Measurements from ENCODE around the gene NPIPB2. TPM values are rescaled to one million over a fixed set of nuclear protein-coding genes. Genes with fewer than 3 reads are reported as not detected.
"Not testable (repeated sequence)": the region's sequence is repeated elsewhere in the genome, so short reads cannot be mapped to it uniquely, and the experiment has no call there.

NPIPB2 gene
- total RNA-seq, 1 donor from 2014 or later, result 5.2 TPM

- not testable (repeated sequence) for ATAC-seq; DNase-seq (ENCODE audit: low spot score)
Measured at GRCh38 chr16:11962457-11962856, 20.6 kb upstream of the NPIPB2 start.

DNA sequence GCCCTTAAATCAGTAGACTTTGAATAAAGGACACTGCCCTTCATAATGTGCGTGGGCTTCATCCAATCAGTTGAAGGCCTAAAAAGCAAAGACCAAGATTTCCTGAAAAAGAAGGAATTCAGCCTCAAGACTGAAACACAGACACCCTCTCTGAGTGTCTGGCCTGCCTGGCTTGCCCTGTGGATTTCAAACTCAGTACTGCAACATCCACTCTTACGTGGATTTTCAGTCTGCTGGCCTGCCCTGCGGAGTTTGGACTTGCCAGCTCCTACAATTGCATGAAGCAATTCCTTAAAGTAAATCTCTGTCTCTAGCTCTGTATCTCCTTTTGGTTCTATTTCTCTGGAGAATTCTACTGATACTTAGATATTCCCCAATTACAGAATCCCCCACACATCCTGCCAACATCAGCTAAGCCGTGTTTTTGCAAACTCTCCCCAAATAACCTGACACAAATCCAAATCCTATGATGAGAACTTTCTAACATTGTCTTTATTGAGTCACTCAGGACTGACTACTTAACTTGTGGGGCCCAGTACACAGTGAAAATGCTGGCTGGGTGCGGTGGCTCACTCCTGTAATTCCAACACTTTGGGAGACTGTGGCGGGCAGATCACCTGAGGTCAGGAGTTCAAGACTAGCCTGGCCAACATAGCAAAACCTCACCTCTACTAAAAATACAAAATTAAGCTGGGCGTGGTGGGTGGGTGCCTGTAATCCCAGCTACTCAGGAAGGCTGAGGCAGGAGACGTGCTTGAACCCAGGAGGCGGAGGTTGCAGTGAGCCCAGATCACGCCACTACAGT, 15.9 kb upstream of the NPIPB2 start:
- ATAC-seq (no peak), DNase-seq (ENCODE audit: low spot score) (no peak)

- DNase-seq (ENCODE audit: low spot score), result no peak
- no peak for ATAC-seq
Measured at GRCh38 chr16:11956558-11956957, 14.7 kb upstream of the NPIPB2 start.

GRCh38 chr16:11955713-11956123, 13.9 kb upstream of the NPIPB2 start:
- ATAC-seq (no peak), DNase-seq (ENCODE audit: low spot score) (no peak)

DNA sequence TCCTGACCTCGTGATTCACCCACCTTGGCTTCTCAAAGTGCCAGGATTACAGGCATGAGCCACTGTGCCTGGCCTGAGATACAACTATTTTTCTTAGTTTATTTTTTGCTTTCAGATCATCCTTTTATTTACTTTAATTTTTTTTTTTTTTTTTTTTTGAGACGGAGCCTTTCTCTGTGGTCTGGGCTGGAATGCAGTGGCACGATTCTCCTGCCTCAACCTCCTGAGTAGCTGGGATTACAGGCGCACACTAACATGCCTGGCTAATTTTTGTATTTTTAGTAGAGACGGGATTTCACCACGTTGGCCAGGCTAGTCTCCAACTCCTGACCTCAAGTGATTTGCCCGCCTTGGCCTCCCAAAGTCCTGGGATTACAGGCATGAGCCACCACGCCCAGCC, 11.7 kb upstream of the NPIPB2 start:
- ATAC-seq; DNase-seq (ENCODE audit: low spot score): not testable (repeated sequence)

- no peak for DNase-seq (ENCODE audit: low spot score)
- no peak for ATAC-seq
Measured at GRCh38 chr16:11950388-11950787, 8.5 kb upstream of the NPIPB2 start.

DNA sequence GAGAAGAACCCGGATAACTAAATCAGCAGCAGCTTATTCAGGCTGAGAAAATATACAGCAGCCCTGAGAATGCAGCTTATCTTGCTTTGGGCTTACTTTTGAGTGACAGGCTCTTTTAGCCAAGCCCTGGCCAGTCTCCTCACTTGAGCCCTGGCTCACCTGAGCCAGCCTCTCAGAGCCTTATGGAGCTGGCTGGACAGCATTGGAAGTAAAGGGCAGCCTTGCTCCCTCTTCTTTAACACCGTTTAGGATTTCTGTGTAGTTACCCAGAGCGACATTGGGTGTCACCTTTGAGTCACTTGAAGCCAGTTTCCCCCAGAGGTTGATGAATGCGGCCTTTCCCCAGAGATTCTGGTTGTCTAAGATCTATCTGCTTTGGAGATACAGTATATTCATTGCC, 7.7 kb upstream of the NPIPB2 start:
- ATAC-seq, result peak; percentile 97
- DNase-seq (ENCODE audit: low spot score), result peak; percentile 46

DNA sequence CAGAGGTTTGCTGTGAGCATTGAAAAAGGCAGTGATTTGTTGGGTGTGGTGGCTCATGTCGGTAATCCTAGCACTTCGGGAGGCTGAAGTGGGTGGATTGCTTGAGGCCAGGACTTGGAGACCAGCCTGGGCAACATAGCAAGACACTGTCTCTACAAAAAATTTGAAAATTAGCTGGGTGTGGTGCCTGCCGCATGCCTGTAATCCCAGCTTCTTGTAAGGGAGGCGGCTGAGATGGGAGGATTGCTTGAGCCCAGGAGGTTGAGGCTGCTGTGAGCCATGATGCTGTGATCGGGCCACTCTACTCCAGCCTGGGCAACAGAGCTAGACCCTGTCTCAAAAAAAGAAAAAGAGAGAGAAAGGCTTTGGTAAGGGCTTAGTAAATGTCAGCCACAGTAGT, 7.0 kb upstream of the NPIPB2 start:
- ATAC-seq (no peak), DNase-seq (ENCODE audit: low spot score) (no peak)

GRCh38 chr16:11946433-11946832, 4.6 kb upstream of the NPIPB2 start:
- ATAC-seq, result no peak
- no peak for DNase-seq (ENCODE audit: low spot score)

GRCh38 chr16:11927350-11927749, 14.5 kb downstream of the NPIPB2 start:
- not testable (repeated sequence) for DNase-seq (ENCODE audit: low spot score)

GRCh38 chr16:11924046-11924445, 17.8 kb downstream of the NPIPB2 start:
- not testable (repeated sequence) for ATAC-seq; DNase-seq (ENCODE audit: low spot score)

More at GRCh38 chr16:11927350-11927749, 14.5 kb downstream of the NPIPB2 start:
- ATAC-seq, result not testable (repeated sequence)

DNA sequence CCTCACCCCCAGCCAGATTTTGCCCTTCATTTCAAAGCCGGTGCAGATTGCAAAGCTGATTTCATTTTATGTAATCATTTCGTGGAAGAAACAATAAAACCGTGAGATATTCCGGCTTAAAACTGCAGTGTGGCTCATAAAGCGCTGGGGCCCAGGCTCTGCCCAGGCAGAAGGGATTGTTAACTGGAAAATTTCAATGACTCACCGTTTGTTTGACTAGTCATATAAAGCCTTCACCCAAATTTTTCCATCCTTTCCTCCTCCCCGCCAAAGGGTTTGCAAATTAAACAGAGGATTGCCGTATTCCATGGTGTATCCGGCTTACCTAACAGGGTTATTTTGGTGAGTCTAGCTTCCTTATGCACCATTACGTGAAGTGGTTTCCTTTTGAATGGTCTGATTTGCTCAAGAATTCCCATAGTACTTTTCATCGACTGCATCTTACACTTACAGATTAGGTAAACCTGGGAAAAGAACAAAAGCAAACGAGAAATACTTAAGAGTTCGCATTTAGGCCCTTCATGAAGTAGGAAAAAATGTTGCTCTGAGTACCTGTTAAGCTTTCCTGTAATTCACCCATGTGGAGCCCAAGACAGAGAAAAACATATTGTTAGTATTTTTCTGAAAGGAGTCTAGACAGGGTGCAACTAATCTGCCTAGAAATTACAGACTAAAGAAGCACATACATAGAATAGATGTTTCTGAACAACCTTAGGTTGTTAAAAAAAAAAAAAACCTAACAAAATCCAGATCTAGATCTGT, 25.1 kb downstream of the NPIPB2 start:
- ATAC-seq (peak; percentile 8), DNase-seq (ENCODE audit: low spot score) (no peak)

DNA sequence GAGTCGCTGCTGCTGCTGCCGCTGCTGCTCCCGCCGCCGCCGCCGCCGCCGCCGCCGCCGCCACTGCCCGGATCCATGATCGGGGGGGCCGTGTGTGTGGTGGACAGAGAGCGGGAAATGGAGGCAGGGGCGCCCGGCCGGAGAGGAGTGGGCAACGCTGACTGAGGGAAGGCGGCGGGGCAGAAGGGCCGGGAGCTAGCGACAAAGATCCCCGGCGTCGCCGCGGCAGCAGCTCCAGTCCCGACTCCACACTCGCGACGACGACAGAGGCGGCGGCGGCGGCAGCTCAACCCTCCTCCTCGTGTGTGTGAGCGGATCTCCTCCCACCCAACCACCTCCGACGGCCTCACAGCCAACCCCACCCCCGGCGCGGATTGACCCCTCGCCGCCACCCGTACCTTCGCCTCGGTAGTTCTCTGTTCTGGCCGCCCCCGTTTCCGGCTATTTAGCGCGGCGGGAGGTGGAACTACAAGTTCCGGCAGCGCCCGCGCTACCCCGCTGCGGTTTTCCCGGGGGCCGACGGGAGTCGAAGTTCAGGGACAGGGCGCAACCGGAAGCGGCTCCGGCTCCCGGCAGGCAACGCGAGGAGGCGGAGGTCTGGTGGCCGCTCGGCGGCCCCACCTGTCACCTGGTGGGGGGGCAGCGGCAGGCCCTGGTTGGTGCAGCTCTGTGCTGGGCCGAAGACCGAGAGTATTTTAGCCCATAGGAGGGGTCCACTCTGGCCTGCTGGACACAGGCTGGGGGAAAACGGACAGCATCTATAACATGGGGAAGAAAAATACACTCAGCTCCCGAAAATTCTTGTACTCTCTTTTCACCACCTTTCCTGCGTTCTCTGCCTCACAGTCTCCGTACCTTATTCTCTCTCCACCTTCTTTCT, 26.0 kb downstream of the NPIPB2 start, which contains the start of gene GSPT1:
TSS of gene GSPT1 (minus strand) at position 313 of the 880 bp plus-strand sequence. CDS start at position 77, 236 bp downstream.
- peak; percentile 92 for ATAC-seq
- DNase-seq (ENCODE audit: low spot score), result peak; percentile 99

GRCh38 chr16:11915114-11915643, 26.7 kb downstream of the NPIPB2 start:
- ATAC-seq (peak; percentile 15), DNase-seq (ENCODE audit: low spot score) (peak; percentile 64)

- ATAC-seq (peak; percentile 7), DNase-seq (ENCODE audit: low spot score) (peak; percentile 51)
Measured at GRCh38 chr16:11914210-11915113, 27.4 kb downstream of the NPIPB2 start.

DNA sequence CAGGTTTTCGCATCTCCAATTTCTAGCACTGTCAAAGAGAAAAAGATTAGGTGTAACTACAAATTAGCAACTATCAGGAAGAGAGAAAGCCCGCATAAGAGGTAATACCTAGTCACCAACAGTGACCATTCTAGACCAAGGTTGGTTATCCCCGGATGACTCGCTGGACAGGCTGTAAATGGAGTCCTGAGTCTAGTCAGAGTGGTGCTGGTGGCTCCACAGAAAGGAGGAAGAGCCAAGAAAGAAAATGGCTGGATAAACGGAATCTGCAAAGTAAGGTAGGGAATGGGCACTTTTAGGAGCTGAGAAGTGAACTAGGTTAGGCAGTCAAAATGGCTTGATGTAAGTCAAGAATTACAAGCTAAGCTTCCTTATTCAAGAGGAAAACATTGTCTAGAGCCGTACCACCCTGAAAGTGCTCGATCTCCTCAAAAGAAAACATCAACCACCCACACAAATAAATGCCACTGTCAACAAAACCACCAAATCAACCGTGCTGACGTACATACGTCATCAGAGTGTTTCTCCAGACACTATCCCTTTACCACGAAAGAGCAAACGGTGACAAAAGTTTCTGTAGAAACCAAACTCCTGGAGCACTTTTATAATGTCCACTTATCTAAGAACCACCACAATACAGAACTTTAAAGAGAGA, 28.3 kb downstream of the NPIPB2 start:
- DNase-seq (ENCODE audit: low spot score) (no peak), ATAC-seq (no peak)

DNA sequence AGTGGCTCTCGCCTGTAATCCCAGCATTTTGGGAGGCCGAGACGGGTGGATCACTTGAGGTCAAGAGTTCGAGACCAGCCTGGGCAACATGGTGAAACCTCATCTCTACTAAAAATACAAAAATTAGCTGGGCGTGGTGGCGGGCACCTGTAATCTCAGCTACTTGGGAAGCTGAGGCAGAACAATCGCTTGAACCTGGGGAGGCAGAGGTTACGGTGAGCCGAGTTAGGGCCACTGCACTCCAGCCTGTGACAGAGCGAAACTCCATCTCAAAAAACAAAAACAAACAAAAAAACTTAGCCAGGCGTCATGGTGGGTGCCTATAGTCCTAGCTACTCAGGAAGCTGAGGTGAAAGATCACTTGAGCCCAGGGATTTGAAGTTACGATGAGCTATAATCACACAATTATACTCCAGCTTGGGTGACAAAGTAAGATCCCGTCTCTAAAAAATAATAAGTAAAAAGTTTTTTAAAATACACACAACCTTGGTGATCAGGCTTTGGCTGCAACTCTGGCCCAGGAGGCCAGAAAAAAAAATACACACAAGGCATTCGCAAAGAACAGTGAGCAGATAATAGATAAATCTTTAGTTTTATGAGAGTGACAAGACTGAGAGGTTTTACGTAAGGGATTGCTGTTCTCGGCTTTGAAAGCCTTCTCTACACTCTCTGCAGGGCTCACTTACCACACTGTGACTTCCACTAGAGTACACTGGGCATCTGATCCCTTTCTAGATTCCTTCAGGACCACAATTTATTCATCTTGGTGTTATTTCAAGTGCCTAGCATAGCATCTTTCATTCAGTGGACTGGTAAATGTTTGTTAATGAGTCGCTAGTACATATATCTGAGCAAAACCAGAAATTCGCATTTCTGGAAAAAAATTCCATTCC, 31.9 kb downstream of the NPIPB2 start:
- DNase-seq (ENCODE audit: low spot score), result no peak
- no peak for ATAC-seq
